GM12801 (cell line): ENCODE data around the gene APBB1.

Source experiments
- TF ChIP-seq, protein P1 (sequence below): IDR thresholded peaks from one replicate; pipeline ENCODE4 v1.5.1; 2011; ENCODE audit warnings: control low read depth; ENCODE audit not compliant: insufficient read length; ENCODE audit errors: extremely low read depth

Gene APBB1

DNA sequence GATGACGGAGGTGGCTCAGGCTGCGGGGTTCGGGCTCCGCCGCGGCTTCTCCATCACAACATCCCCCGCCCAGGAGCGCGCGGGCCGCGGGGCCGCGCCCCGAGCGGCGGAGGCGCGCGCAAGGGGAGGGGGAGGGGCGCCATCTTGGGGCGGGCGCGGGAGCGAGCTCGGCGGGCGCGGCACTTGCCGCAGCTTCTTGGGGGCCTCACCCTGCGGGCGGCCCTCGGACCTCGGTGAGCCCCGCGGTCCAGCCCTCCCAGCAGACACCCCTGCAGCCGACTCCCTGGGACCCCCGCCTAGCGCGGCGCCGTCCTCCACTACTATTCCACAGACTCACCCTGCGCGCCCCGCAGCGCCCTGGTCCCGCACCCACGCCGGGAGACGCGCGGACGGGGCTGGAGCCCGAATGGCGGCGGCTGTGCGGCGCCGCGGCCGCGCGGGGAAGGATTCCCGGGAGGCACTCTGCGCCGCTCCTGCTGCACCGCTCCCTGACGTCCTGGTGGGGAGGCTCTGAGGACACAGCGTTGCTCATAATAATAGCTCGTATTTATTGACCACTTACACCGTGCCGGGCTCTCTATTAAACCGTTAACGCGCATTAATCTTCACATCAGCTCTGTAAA, at the start of gene APBB1:
APBB1 (minus strand) TSS at position 86 of the 623 bp plus-strand sequence. CDS start 7,747 bp downstream, outside the sequence.
- TF ChIP-seq, protein P1, sequence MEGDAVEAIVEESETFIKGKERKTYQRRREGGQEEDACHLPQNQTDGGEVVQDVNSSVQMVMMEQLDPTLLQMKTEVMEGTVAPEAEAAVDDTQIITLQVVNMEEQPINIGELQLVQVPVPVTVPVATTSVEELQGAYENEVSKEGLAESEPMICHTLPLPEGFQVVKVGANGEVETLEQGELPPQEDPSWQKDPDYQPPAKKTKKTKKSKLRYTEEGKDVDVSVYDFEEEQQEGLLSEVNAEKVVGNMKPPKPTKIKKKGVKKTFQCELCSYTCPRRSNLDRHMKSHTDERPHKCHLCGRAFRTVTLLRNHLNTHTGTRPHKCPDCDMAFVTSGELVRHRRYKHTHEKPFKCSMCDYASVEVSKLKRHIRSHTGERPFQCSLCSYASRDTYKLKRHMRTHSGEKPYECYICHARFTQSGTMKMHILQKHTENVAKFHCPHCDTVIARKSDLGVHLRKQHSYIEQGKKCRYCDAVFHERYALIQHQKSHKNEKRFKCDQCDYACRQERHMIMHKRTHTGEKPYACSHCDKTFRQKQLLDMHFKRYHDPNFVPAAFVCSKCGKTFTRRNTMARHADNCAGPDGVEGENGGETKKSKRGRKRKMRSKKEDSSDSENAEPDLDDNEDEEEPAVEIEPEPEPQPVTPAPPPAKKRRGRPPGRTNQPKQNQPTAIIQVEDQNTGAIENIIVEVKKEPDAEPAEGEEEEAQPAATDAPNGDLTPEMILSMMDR, result no peak

DNA sequence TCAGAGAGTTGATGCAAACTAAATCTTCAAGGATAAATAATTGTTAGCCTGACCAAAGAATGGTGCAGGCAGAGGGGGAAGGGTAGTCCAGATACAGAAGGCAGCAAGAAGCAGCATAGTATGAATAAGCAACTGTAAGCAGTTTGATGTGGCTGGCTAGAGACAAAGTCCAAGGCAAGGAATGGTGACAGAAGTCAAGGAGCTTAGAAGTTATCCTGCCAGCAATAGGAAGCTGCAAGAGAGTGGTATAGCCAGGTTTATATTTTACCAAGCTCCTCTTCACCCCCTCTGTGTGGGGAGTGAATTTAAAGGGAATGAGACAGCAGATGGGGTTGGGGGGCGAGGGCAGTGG, 40.2 kb upstream of the APBB1 start:
- TF ChIP-seq, protein P1, result no peak

DNA sequence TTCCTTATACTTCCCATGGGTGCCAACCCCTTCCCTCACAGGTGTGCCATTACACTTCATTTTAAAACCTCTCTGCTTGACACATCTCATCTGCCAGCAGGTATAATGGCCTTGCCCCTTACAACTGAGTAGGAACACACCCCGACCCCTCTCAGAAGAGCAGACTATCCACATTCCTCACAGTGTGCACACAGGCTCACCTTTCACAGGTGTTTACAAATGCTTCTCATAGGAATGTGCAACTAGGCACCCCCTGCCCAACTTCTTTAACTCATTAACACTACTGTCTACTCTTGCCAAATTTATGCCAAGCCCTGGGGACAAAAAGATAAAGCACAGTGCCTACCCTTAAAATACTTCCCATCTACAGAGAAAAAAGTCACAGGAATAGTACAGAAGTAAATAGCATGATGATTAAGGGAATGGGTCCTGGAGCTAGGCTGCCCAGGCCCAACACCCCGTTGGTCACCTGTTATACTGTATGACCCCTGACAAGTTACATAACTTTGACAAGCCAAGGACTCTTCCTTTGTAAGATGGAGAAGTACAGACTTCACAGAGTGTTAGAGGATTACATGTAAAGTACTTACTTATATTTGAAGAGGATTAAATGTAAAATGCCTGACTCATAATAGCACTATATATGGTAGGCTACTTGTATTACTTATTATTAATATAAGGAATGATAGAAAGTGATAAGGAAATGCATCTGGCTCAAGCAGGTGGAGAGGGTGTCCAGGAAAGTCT, 39.6 kb upstream of the APBB1 start:
- TF ChIP-seq, protein P1, result no peak

DNA sequence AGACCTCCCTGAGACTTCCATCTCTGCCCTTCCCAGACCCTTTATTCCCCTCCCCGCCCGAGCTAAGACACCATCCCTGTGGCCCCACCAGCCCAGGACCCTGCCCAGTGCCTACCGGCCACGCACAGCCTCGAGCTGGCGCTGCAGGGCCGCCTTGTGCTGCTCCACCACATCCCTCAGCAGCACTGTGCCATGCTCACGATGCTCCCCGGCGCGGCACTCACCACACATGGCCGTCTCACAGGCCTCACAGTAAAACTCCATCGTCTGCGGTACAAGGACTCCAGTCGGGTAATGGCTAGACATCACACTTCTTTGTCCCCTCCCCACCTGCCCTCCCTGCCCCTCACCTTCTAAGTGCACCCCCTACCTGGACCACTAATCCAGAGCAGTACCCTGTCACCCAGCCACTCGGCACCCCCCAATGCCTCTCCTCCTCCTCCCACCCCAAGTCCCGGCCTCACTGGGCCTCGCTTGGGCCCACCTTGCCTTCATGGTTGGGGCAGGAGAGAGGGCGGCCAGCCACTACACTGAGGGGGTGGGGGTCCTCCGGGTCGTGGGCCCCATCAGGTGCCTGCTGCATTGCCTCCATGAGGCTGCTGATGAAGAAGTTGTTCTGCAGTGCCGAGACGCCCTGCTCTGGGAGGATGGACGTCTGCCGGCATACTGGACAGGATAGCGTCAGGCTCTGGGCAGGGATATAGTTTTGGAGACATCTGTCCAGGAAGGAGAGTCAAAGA, 38.9 kb upstream of the APBB1 start:
- TF ChIP-seq, protein P1, result no peak

DNA sequence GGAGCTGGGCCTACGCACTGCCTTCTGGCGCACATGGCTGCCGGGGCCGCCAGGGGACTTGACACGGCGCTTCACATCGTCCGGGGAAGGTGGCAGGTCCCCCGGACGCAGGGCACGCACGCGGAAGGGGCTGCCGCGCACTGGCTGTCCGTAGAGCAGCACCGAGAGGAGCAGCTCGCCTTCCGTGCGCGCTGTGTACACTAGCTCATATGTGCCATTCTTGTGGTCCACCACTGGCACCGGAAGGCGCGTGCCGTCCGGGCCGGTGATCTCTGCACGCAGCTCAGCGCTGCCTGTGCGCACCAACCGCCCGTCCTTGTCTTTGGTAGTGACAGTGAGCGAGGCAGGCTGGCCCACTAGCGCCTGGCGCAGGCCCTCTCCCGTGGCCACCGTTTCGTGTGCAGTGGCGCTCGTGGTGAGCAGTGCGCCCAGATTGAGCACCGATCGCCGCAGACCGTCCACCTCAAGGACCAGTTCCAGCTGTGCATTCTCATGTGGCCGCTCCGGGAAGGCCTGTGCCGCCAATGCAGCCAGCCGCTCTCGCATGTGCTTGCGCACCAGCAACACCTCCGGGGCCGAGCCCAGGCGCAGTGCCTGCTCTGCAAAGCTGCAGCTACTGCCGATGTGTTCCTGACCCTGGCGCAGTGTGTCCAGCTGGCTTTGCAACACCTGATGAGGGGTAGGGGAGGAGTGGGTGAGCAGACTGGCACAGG, 37.6 kb upstream of the APBB1 start:
- TF ChIP-seq, protein P1, result no peak

DNA sequence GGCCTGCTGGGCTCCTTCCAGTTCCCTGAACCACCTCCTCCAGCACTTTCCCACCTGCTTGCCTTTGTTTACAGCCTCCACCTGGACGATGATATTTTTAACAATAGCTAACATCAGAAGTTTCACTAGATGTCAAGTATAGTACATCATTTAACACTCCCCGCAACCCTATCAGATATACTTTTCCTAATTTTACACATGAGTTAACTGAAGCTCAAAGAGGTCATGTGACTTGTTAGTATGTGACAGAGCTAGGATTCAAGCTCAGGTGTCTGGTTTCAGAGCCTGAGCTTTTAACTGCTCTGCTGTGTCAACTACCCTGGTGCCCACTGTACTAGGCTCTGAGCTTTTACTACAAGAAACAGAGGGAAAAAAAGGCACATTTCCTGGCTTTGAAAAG, 36.2 kb upstream of the APBB1 start:
- TF ChIP-seq, protein P1, result no peak

DNA sequence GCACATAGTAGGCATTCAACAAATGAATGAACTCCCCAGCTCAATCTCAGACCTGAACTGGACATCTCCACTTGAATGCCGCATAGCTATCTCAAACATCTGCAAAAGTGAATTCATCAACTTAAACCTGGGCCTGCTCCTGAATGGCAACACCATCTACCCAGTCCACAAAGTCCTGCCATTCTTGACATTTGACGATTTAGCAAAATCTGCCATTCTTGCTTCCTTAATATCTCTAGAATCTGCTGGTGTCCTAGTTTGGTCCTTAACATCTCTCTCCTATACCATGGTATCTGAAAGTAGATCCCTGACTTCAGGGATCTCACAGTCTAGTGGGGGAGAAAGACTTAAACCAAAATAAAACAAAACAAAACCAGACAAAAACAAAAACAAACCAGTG, 34.3 kb upstream of the APBB1 start:
- TF ChIP-seq, protein P1, result no peak
